ENCODE results near the gene STRADA.

STRADA gene

DNA sequence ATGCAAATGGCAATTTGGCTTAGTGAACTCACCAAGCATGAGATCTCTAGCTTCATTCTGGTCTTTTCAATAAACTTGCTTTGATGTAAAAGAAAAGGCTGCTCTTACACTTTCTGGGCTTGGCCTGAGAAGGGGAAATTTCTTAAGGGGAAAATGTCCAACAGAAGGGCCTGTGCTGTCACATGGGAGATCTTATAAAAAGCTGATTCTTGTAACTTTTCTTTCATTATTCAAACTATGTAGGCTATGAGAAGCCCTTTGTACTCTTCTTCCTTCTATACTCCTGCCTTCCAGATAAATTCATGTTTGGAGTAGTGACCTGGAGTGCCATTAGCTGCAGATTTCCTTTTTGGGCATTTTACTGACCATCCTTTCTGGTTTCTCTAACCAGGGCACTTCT, 58.6 kb downstream of the STRADA start:
- DNase-seq (ENCODE audit: low spot score) = no peak

- no peak for DNase-seq (ENCODE audit: low spot score)
Observed at GRCh38 chr17:63682441-63682840, 59.2 kb downstream of the STRADA start.

DNA sequence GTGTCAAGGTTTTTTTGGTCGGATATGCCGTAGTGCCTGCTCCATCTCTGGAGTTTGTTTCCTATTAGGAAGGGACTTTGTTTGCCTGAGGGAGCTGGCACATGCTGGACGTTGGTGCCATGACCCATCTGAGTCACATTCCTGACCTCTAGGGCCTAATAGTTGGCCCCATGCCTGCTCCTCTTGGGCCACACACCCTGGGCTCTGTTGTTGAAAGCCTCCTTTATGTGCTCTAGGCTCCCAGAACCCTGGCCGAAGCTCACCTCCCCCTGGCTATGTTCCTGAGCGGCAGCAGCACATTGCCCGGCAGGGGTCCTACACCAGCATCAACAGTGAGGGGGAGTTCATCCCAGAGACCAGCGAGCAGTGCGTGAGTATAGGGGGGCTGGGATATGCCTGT, 60.1 kb downstream of the STRADA start:
- no peak for DNase-seq (ENCODE audit: low spot score)

DNA sequence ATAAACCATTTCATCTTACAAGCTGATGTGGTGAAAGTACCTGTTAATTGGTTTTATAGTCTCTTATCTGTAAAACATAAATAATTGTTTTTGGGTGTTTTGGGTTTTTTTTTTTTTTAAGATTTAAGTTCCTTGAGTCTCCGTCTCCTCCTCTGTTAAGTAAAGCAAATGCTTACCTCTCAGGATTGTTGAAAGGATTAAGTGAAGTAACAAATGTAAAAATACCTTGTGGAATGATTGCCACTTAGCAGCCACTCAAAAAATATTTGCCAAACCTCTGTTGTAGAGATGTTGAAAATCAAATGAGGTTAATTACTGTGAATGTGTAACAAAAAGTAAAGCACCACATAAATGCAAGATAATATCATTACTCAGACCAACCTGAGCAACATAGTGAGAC, 60.9 kb downstream of the STRADA start:
- DNase-seq (ENCODE audit: low spot score) = no peak

DNA sequence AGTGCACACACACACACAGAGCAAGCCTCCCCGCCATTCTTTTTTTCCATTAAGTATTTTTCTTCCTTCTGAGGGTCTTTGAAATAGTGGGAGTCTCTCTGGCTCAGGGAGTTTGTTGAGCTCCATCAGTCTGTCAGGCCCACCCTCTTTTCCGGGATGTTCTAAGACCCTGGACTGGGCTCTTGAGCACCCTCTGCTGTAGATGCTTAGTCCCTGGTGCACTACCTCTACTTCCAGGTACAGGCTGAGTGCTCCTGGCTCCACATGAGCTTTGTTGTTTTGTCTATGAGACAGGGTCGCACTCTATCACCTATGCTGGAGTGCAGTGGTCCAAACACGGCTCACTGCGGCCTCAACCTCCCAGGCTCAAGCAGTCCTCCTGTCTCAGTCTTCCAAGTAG, 62.4 kb downstream of the STRADA start:
- DNase-seq (ENCODE audit: low spot score) = no peak

- DNase-seq (ENCODE audit: low spot score) = no peak
Observed at GRCh38 chr17:63676584-63676983, 65.0 kb downstream of the STRADA start.

- DNase-seq (ENCODE audit: low spot score) = no peak
Observed at GRCh38 chr17:63675607-63676546, 65.7 kb downstream of the STRADA start.

- DNase-seq (ENCODE audit: low spot score) = no peak
Observed at GRCh38 chr17:63675231-63675606, 66.4 kb downstream of the STRADA start.

DNA sequence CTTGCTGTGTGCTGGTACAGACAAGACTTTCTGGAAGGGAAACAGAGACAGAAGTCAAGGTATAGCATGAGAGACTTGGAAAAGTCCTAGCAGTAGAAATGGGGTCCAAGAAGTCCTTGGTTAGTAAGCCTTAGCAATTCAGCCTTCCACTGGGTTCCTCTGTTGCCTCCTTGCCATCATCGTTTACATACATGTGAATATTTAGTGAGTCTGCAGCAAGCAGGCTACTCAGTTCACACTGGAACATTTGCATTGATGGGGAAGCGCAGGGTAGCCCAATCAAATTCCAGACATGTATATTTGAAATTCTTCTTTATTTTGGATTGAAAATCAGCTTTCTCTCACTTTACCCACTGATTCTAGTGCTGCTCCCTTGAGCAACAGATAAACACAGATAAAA, 68.7 kb downstream of the STRADA start:
- no peak for DNase-seq (ENCODE audit: low spot score)

DNA sequence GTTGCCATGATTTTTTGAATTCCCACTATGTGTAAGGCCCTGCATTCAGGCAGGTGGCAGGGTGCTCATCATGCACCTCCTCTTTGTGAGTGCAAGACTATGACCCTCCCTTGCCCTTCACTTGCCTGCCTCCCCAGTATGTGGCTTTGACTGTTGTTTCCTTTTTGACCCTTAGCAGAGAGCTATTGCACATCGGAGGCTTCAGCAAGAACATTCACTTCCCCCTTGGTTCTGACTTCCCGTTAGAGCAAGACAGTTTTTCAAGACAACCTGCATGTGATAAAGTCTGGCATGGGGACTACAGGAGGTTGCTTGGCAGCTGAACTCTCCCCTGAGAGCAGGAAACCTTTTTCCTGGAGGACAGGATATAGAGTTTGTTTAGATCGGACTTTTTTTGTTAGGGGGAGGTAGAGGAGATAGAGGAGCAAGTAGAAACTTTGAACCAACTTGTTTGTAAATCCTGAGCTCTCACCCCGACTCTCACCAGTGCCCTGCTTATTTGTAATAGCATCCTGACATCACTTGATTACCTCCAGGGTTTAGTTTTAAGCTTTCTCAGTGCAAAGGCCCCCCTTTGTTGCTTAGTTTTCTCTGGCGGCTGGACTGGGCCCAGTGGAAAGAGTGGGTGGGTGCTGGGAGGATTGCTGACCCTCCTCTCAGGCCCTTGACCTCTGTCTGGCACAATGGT, 75.9 kb downstream of the STRADA start:
- peak; percentile 51 for DNase-seq (ENCODE audit: low spot score)

GRCh38 chr17:63659850-63660249, 81.7 kb downstream of the STRADA start:
- no peak for DNase-seq (ENCODE audit: low spot score)

DNA sequence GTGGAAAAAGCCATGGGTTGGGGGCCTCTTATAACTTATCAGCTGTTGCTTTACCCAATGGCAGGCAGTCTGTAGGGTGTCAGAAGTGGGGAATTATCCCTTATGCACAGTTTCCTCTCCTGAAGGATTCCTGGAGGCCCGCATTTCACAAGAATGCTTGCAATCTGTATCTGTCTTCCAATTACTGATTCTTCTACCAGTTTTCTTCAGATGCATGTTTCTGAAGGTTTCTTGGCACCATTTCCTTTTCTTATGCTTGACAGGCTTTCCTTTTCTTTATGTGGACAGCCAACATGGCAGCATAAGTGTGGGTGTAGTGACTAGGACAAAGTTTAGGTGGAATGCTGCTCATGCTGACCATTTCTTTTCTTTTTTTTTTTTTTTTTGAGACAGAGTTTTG, 83.2 kb downstream of the STRADA start:
- DNase-seq (ENCODE audit: low spot score) = no peak

DNA sequence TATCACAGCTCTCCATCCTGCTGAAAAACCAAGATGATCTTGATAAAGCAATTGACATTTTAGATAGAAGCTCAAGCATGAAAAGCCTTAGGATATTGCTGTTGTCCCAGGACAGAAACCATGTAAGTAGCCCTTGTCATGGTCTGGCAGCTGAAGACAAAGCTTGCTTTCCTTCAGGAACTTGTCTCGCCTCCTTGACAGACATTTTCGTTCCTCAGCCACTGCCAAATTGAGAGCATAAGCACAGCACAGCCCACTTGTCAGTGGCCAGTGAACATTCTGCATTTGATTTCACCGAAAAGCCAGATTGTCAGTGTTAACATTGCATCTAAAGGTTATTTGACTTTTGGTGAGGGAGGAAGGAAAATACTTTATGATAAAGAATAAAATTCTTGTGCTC, 83.8 kb downstream of the STRADA start:
- DNase-seq (ENCODE audit: low spot score) = no peak

DNA sequence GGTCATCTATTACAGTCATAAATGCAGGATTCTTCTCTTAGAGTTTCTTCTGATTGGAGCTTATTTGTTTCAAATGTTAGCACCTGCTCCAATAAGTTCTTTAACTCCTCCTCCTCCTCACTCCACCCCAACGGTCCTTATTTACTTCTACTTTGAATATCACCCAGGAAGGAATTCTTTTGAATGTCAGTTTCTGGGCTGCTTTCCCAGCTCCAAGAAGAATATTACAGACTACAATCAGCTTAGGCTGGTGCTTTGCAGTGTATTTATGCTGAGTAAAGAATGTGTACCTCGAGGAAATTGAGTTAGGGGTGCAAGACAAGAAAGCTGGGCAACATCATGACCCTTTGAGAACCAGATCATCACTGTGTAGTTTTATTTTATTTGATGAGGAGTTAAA, 88.5 kb downstream of the STRADA start:
- no peak for DNase-seq (ENCODE audit: low spot score)
